IPS DF 6.9 (cell line): ENCODE measurements around the gene CCL19.

Experiments used
- DNase-seq: peaks from one replicate; pipeline ENCODE4 v3.0.0-alpha.2; 2013; ENCODE audit warnings: low read depth, low spot score
- H3K27ac ChIP-seq: one replicate; pipeline ENCODE4 v1.5.1; 2013; ENCODE audit warnings: low read length, control low read depth
- H3K27me3 ChIP-seq: 2 replicates; pipeline ENCODE4 v1.6.1; 2013; ENCODE audit warnings: mild to moderate bottlenecking, low read length; ENCODE audit not compliant: control insufficient read depth, insufficient read depth
- H3K36me3 ChIP-seq: 2 replicates; pipeline ENCODE4 v1.6.1; 2013; ENCODE audit warnings: low read length; ENCODE audit not compliant: control insufficient read depth, insufficient read depth
- H3K4me1 ChIP-seq: 2 replicates; pipeline ENCODE4 v1.6.1; 2013; ENCODE audit warnings: low read length; ENCODE audit not compliant: control insufficient read depth, insufficient read depth
- H3K4me3 ChIP-seq: 2 replicates; pipeline ENCODE4 v1.5.1; 2013; ENCODE audit warnings: mild to moderate bottlenecking, low read length
- H3K9me3 ChIP-seq: 2 replicates; pipeline ENCODE4 v1.6.1; 2013; ENCODE audit warnings: low read length, inconsistent platforms; ENCODE audit not compliant: control insufficient read depth, insufficient read depth
- WGBS: extraction: QIAGEN DNeasy Blood & Tissue Kit; methylation state at CpG from one replicate; pipeline ENCODE4 v1.1.7; 2013; ENCODE audit warnings: mixed read lengths, missing lambda C conversion rate; ENCODE audit not compliant: insufficient read length, insufficient coverage; 5-methylcytosine and 5-hydroxymethylcytosine counted together

Gene CCL19

GRCh38 chr9:34662526-34663302 is 28.4 kb downstream of the CCL19 start, which contains the start of gene CCL27:
TSS of gene CCL27 (minus strand) at chr9:34662657. CDS start at chr9:34662633, 24 bp downstream.
- no CpG with 5 or more reads among the region's 4 CpGs for WGBS
- Histone ChIP-seq H3K27ac (no peak within 1 kb of the TSS), H3K27me3 (no peaks in the 10 kb centered on the region), H3K4me1 (peaks cover 5% of the 10 kb centered on the region; the same call in 1 of the 2 replicates), H3K36me3 (no peaks in the 10 kb centered on the region; the same call in 1 of the 2 replicates), H3K4me3 (no peak within 1 kb of the TSS), H3K9me3 (no peaks in the 10 kb centered on the region)
- no peak for DNase-seq

- Histone ChIP-seq H3K36me3 (no peaks in the 10 kb centered on the region; the same call in 1 of the 2 replicates), H3K9me3 (no peaks in the 10 kb centered on the region), H3K4me3 (no peak overlapping the region), H3K27ac (no peak overlapping the region), H3K27me3 (no peaks in the 10 kb centered on the region), H3K4me1 (peaks cover 4% of the 10 kb centered on the region; the same call in 1 of the 2 replicates)
- DNase-seq: no peak
- WGBS: no CpG with 5 or more reads among the region's 8 CpGs
These were observed 31.4 kb downstream of the CCL19 start for GRCh38 chr9:34659592-34660253.

- Histone ChIP-seq H3K27me3 (no peaks in the 10 kb centered on the region), H3K9me3 (no peaks in the 10 kb centered on the region), H3K36me3 (no peaks in the 10 kb centered on the region; the same call in 1 of the 2 replicates), H3K4me3 (no peak overlapping the region), H3K4me1 (peaks cover 4% of the 10 kb centered on the region), H3K27ac (no peak overlapping the region)
- no peak for DNase-seq
- WGBS: no CpG with 5 or more reads among the region's 14 CpGs
These were observed 32.6 kb downstream of the CCL19 start for GRCh38 chr9:34658461-34658860.

DNA sequence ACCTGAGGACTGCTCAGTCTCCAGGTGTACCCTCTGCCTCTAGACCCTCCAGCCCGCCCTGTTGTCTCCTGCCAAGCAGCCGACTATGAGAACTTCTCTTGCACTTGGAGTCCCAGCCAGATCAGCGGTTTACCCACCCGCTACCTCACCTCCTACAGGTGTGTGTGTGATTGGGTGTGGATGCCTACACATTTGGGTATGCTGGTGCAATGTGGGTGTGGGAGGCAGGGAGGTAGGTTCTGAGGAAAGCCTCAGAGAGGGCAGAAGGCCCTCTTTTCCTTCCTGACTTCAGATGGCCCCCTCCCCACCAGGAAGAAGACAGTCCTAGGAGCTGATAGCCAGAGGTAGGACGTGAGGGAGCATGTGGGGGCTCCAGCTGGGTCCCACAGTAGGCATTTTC is 34.1 kb downstream of the CCL19 start:
- no peak for DNase-seq
- no peak overlapping the region for H3K27ac ChIP-seq
- no CpG with 5 or more reads among the region's 5 CpGs for WGBS
- no peaks in the 10 kb centered on the region for H3K9me3 ChIP-seq
- H3K4me3 ChIP-seq: no peak overlapping the region
- H3K4me1 ChIP-seq: peaks cover 7% of the 10 kb centered on the region
- no peaks in the 10 kb centered on the region; the same call in 1 of the 2 replicates for H3K36me3 ChIP-seq
- no peaks in the 10 kb centered on the region for H3K27me3 ChIP-seq

DNA sequence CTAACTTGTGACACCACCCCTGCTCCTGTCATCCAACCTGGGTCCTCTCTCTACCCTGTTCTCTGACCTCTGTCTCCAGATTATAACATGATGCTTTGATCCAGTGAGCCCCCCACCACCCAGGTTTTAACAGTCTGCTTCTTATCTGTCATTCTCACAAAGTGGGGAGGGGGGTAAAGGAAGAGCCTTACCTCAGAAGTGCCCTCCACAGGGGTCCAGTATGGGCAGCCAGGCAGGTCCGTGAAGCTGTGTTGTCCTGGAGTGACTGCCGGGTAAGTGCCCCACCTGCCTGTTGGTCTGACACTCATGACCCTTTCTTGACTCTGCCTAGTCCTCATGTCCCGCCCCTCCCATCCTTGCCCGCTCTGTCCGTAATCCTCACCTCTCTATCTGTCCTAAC is 35.7 kb downstream of the CCL19 start:
- Histone ChIP-seq H3K4me3 (no peak overlapping the region), H3K27me3 (no peaks in the 10 kb centered on the region), H3K9me3 (no peaks in the 10 kb centered on the region), H3K4me1 (peaks cover 7% of the 10 kb centered on the region), H3K36me3 (no peaks in the 10 kb centered on the region; the same call in 1 of the 2 replicates), H3K27ac (no peak overlapping the region)
- no CpG with 5 or more reads among the region's 5 CpGs for WGBS
- DNase-seq: no peak

- no peaks in the 10 kb centered on the region for H3K27me3 ChIP-seq
- H3K4me1 ChIP-seq: peaks cover 6% of the 10 kb centered on the region
- H3K36me3 ChIP-seq: peaks cover 2% of the 10 kb centered on the region
- no peak overlapping the region for H3K27ac ChIP-seq
- WGBS: no CpG with 5 or more reads among the region's 11 CpGs
- no peak for DNase-seq
- H3K4me3 ChIP-seq: no peak overlapping the region
- H3K9me3 ChIP-seq: no peaks in the 10 kb centered on the region
These were observed 36.6 kb downstream of the CCL19 start for GRCh38 chr9:34654323-34655051.

- H3K27me3 ChIP-seq: no peaks in the 10 kb centered on the region
These were observed 37.7 kb downstream of the CCL19 start for GRCh38 chr9:34653151-34654072.

DNA sequence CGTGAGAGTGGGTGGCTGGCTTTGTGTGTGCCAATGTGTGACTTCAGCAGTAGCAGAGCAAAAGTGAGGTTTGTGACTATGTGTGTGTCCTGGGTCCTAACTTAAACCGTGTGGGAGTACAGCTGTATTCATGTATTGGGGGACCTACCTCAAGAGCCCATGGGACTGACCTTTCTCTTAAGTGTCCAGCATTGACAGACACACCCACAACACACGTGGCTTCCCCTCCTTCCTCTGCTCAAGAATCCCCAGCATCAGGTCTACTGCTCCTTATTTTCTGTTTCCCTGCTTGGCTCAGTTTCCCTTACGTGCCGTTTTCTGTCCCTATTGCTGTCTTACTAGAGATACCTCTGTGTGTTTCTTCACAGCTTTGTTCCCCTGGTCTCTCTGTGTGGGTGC is 38.5 kb downstream of the CCL19 start:
- H3K4me3 ChIP-seq: no peak overlapping the region
- WGBS: no CpG with 5 or more reads among the region's 5 CpGs
- no peak for DNase-seq

More at GRCh38 chr9:34653151-34654072, 37.7 kb downstream of the CCL19 start:
- DNase-seq: no peak
- no peak overlapping the region for H3K4me3 ChIP-seq
- peaks cover 5% of the 10 kb centered on the region for H3K4me1 ChIP-seq
- no CpG with 5 or more reads among the region's 11 CpGs for WGBS
- no peak overlapping the region for H3K27ac ChIP-seq
- H3K36me3 ChIP-seq: peaks cover 8% of the 10 kb centered on the region
- H3K9me3 ChIP-seq: no peaks in the 10 kb centered on the region

DNA sequence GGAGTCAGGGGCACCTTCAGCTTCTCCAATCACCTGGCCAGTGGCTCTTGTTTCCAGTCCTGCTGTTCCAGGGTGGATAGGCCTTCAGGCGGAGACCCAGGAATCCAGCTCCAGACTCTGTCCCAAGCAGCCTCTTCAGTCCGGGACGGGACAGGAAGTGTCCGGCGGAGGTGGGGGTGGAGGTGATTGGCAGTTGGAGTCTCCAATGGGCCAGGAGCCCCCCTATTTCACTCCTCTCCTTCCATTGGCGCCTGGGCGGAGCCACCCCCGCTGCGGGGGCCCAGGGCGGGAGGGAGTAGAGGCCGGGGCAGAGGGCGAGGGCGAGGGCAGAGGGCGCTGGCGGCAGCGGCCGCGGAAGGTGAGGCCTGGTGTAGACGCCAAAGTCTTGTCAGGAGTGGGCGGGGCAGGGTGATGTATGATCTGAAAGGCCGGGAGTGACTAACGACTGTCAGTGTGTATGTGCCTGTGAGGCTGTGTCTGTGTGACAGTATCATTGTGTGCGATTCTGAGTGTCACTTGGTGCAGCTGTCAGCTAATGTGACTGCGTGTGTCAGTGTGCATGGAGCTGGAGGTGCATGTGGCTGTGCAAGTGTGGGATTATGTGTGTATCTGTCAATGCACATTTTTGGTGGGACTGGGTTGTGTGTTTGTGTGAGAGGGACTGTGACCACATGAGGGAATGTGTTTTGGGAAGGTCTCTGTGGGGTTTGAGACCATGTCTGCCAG is 39.0 kb downstream of the CCL19 start, which contains the start of gene IL11RA:
Gene IL11RA (plus strand): TSS at position 310 of the 726 bp plus-strand sequence. CDS start 3,033 bp downstream, outside the sequence.
- no peaks in the 10 kb centered on the region for H3K27me3 ChIP-seq
- H3K4me1 ChIP-seq: peaks cover 9% of the 10 kb centered on the region
- H3K27ac ChIP-seq: no peak within 1 kb of the TSS
- peak; percentile 92 for DNase-seq
- H3K36me3 ChIP-seq: peaks cover 8% of the 10 kb centered on the region
- H3K9me3 ChIP-seq: no peaks in the 10 kb centered on the region
- no CpG with 5 or more reads among the region's 24 CpGs for WGBS
- peak within 1 kb of the TSS; percentile 28; the same call in 1 of the 2 replicates for H3K4me3 ChIP-seq

More for the DNA sequence above, 38.5 kb downstream of the CCL19 start:
- no peaks in the 10 kb centered on the region for H3K27me3 ChIP-seq
- H3K4me1 ChIP-seq: peaks cover 7% of the 10 kb centered on the region
- no peak overlapping the region for H3K27ac ChIP-seq
- H3K9me3 ChIP-seq: no peaks in the 10 kb centered on the region
- H3K36me3 ChIP-seq: peaks cover 8% of the 10 kb centered on the region
